Spleen (tissue), 7 donors: ENCODE data around the gene DLST.
"Not testable (repeated sequence)": the region's sequence is repeated elsewhere in the genome, so short reads cannot be mapped to it uniquely, and the experiment has no call there.

Experiments used
- CTCF ChIP-seq, 11 experiments: fragments of 200-600 bp in 7 of 11; fragments of 450-650 bp in 4 of 11; sonication (generic) in 4 of 11; IDR thresholded peaks in 8 of 11; conservative IDR thresholded peaks in 3 of 11; 1 replicate in 7 of 11; 2 replicates in 4 of 11; pipeline versions ENCODE4 v1.4.0 to v1.8.0; 2016 to 2021; ENCODE audit warnings: antibody characterized with exemption in 11 of 11, inconsistent platforms in 4 of 11, mild to moderate bottlenecking in 1 of 11
- POLR2A ChIP-seq, 3 donors: fragments of 450-650 bp; IDR thresholded peaks; one replicate each; pipeline ENCODE4 v1.5.1; 2017; ENCODE audit warnings: antibody characterized with exemption in 3 of 3, mild to moderate bottlenecking in 1 of 3
- POLR2AphosphoS5 ChIP-seq, 3 donors: sonication (generic); formaldehyde crosslinking; IDR thresholded peaks; one replicate each; pipeline ENCODE4 v1.5.1; 2017; ENCODE audit warnings: antibody characterized with exemption in 3 of 3
- donor health status: DM: no; HTN: no; CAD: no; lungs with moderate emphysema.
- donor health status: DM: no; HTN: no; CAD: no.
- donor health status: DM: no; HTN: no; CAD: no.

GRCh38 chr14:74932936-74933335, 51.2 kb downstream of the DLST start:
- TF ChIP-seq CTCF (IDR thresholded peaks at IDR 0.05 in 8 of 11, conservative IDR thresholded peaks at IDR 0.05 in 3 of 11); POLR2A (IDR thresholded peaks at IDR 0.05); POLR2AphosphoS5 (IDR thresholded peaks at IDR 0.05): not testable (repeated sequence)
